ENCODE data around the gene SLC39A1. TPM values are rescaled to one million over a fixed set of nuclear protein-coding genes. Genes with fewer than 3 reads are reported as not detected.

SLC39A1 gene
- total and polyA plus RNA-seq, 2 donors (not counting 3 experiments of a cell fraction or from before 2014, with no cell fraction given), result 75.8 to 98.0 TPM

- BruUV-seq (replicated peaks), result no TSS peak
- H3K27ac ChIP-seq (ENCODE audit: insufficient read depth, low read depth, low read length), result no peak overlapping the region
- H3K4me1 ChIP-seq (ENCODE audit: control insufficient read depth, extremely low read depth, insufficient read depth, low read length), result peaks cover 23% of the 10 kb centered on the region
- dilution Hi-C loops (cut with MboI; ENCODE audit: extremely low pct_ligation_motif_present, low sequenced_read_pairs) (no loop called here), intact Hi-C loops (cut with micrococcal nuclease) (no loop called here)
- H2AFZ ChIP-seq (ENCODE audit: low read depth, low read length), result no peak overlapping the region
- no peaks in the 10 kb centered on the region for H3K9me1 ChIP-seq (replicated peaks; ENCODE audit: control insufficient read depth, extremely low read depth, insufficient read depth, low read length)
- H3K36me3 ChIP-seq (ENCODE audit: control insufficient read depth in 2 of 2, extremely low read depth in 1 of 2, insufficient read depth in 2 of 2, low read length in 2 of 2), result peaks cover 0 to 5% of the 10 kb centered on the region in 2 experiments
- no peak overlapping the region for H3K4me2 ChIP-seq (ENCODE audit: insufficient read depth, low read length)
- POLR2A ChIA-PET, result no interaction called here
- TF ChIP-seq, protein P1, sequence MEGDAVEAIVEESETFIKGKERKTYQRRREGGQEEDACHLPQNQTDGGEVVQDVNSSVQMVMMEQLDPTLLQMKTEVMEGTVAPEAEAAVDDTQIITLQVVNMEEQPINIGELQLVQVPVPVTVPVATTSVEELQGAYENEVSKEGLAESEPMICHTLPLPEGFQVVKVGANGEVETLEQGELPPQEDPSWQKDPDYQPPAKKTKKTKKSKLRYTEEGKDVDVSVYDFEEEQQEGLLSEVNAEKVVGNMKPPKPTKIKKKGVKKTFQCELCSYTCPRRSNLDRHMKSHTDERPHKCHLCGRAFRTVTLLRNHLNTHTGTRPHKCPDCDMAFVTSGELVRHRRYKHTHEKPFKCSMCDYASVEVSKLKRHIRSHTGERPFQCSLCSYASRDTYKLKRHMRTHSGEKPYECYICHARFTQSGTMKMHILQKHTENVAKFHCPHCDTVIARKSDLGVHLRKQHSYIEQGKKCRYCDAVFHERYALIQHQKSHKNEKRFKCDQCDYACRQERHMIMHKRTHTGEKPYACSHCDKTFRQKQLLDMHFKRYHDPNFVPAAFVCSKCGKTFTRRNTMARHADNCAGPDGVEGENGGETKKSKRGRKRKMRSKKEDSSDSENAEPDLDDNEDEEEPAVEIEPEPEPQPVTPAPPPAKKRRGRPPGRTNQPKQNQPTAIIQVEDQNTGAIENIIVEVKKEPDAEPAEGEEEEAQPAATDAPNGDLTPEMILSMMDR (IDR thresholded peaks at IDR 0.05; ENCODE audit: extremely low read depth in 1 of 2, insufficient read depth in 1 of 2, low read depth in 1 of 2, low read length in 2 of 2), result no peak
- TF ChIP-seq MYC (IDR thresholded peaks at IDR 0.05; ENCODE audit: low read depth, low read length) (no peak), FOS (IDR thresholded peaks at IDR 0.05; ENCODE audit: borderline replicate concordance, insufficient read depth, low read length) (no peak), POLR2A (IDR thresholded peaks at IDR 0.05; ENCODE audit: low read depth, low read length) (no peak), POLR2AphosphoS5 (IDR thresholded peaks at IDR 0.05; ENCODE audit: insufficient read depth, low read depth, low read length) (no peak), GATA2 (IDR thresholded peaks at IDR 0.05; ENCODE audit: insufficient read depth, insufficient read length, low read depth, low read length) (no peak), EZH2 (IDR thresholded peaks at IDR 0.05; ENCODE audit: borderline replicate concordance, low read depth, low read length, severe bottlenecking) (no peak), JUN (IDR thresholded peaks at IDR 0.05; ENCODE audit: borderline replicate concordance, insufficient read depth, insufficient read length, low read depth) (no peak)
- TF ChIP-seq, protein P2, sequence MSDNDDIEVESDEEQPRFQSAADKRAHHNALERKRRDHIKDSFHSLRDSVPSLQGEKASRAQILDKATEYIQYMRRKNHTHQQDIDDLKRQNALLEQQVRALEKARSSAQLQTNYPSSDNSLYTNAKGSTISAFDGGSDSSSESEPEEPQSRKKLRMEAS (IDR thresholded peaks at IDR 0.05; ENCODE audit: insufficient read depth, insufficient read length), result no peak
- H4K20me1 ChIP-seq (replicated peaks; ENCODE audit: control insufficient read depth, extremely low read depth, insufficient read depth, low read length), result no peaks in the 10 kb centered on the region
- H3K9me3 ChIP-seq (replicated peaks; ENCODE audit: control insufficient read depth, insufficient read depth, low read length), result no peaks in the 10 kb centered on the region
- H3K9ac ChIP-seq (replicated peaks; ENCODE audit: extremely low read depth, insufficient read depth, low read length), result no peak overlapping the region
- no peak overlapping the region for H3K4me3 ChIP-seq (replicated peaks in 1 of 3; ENCODE audit: insufficient read depth in 1 of 3, low read depth in 1 of 3, low read length in 3 of 3)
- FAIRE-seq (no peak), DNase-seq (ENCODE audit: low read depth, low spot score) (no peak)
- no peaks in the 10 kb centered on the region for H3K79me2 ChIP-seq (ENCODE audit: control insufficient read depth, insufficient read depth, low read length)
- CTCF ChIA-PET, result interaction anchor here (2.4 to 4.7 kb wide), 2 partner anchors 9 to 24 kb away, joined by 10 to 37 read pairs; partner anchors contain the start of genes DENND4B and JTB
- H3K27me3 ChIP-seq (ENCODE audit: control insufficient read depth in 2 of 2, insufficient read depth in 2 of 2, low read length in 2 of 2), result no peaks in the 10 kb centered on the region
These were observed 5.6 kb upstream of the SLC39A1 start for GRCh38 chr1:153968972-153969371.
